Measurements from ENCODE around the gene ROR2. TPM values are rescaled to one million over a fixed set of nuclear protein-coding genes. Genes with fewer than 3 reads are reported as not detected.

The ROR2 gene
- total RNA-seq, 1 experiment from 2014 or later: 2.7 TPM

DNA sequence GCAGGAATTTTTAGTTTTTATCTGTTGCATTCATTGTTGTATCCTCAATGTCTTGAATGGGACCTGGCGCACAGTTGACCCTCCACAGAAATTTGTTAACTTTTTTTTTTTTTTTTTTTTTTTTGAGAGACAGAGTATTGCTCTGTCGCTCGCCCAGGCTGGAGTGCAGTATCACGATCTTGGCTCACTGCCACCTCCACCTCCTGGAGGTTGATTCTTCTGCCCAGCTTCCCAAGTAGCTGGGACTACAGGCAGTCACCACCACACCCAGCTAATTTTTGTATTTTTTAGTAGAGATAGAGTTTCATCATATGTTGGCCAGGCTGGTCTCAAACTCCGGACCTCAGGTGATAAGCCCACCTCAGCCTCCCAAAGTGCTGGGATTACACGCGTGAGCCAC lies 205.9 kb downstream of the ROR2 start:
- Histone ChIP-seq H3K4me2 (ENCODE audit: insufficient read depth, insufficient read length, low read length) (no peak overlapping the region), H3K56ac (ENCODE audit: insufficient read length, low read depth, low read length) (no peak overlapping the region), H4K5ac (ENCODE audit: insufficient read length, low read depth, low read length) (no peak overlapping the region), H2BK120ac (ENCODE audit: low read depth, low read length, poor library complexity, severe bottlenecking) (no peak overlapping the region), H3K9me3 (ENCODE audit: control insufficient read depth, low read depth, low read length) (no peaks in the 10 kb centered on the region), H4K20me1 (ENCODE audit: control insufficient read depth, insufficient read depth, insufficient read length) (no peaks in the 10 kb centered on the region), H2BK15ac (ENCODE audit: low read depth, low read length) (no peak overlapping the region), H3K4ac (ENCODE audit: low read depth, low read length) (no peak overlapping the region), H3K79me2 (ENCODE audit: insufficient read depth, low read length) (no peaks in the 10 kb centered on the region), H3K79me1 (ENCODE audit: insufficient read depth, low read depth, low read length, poor library complexity, severe bottlenecking) (no peaks in the 10 kb centered on the region), H3K27me3 (ENCODE audit: insufficient read depth, low read length) (no peaks in the 10 kb centered on the region), H2AFZ (ENCODE audit: low read length) (no peak overlapping the region), H3K9ac (ENCODE audit: extremely low read depth, insufficient read length, low read length) (no peak overlapping the region), H4K91ac (ENCODE audit: insufficient read length, low read depth, low read length) (no peak overlapping the region), H2BK12ac (ENCODE audit: insufficient read length, low read depth, low read length) (no peak overlapping the region), H3T11ph (ENCODE audit: low read length) (no peak overlapping the region), H3K4me1 (ENCODE audit: insufficient read depth, low read length) (no peaks in the 10 kb centered on the region), H2AK5ac (ENCODE audit: insufficient read length, low read length) (no peak overlapping the region), H3K27ac (ENCODE audit: insufficient read length, low read depth, low read length) (no peak overlapping the region), H2BK20ac (ENCODE audit: low read depth, low read length, poor library complexity, severe bottlenecking) (no peak overlapping the region), H3K23me2 (ENCODE audit: insufficient read length, low read depth, low read length, poor library complexity, severe bottlenecking) (no peaks in the 10 kb centered on the region), H3K14ac (ENCODE audit: insufficient read depth, low read length) (no peak overlapping the region), H3K23ac (ENCODE audit: insufficient read length, low read depth, low read length) (no peak overlapping the region), H3K18ac (ENCODE audit: insufficient read length, low read depth, low read length) (no peak overlapping the region), H4K8ac (replicated peaks; ENCODE audit: insufficient read length, low read depth, low read length) (no peak overlapping the region), H2BK5ac (ENCODE audit: insufficient read length, low read length) (no peak overlapping the region)
- no peaks in the 10 kb centered on the region for H3K36me3 Mint-ChIP-seq (ENCODE audit: insufficient read depth in 1 of 3, low read depth in 3 of 3)
- TF ChIP-seq CTCF (conservative IDR thresholded peaks at IDR 0.05): no peak
- no CpG with 5 or more reads among the region's 7 CpGs for WGBS (ENCODE audit: extremely low coverage, insufficient read length, low lambda C conversion rate)
- H3K4me1 Mint-ChIP-seq: no peaks in the 10 kb centered on the region
- DNase-seq: no peak
- no peak overlapping the region for H3K4me3 Mint-ChIP-seq
- no peak overlapping the region for H3K27ac Mint-ChIP-seq
- H3K27me3 Mint-ChIP-seq (ENCODE audit: low read depth): no peaks in the 10 kb centered on the region; the same call in 1 of the 2 replicates
- no peaks in the 10 kb centered on the region; a peak in 1 of 5 replicates for H3K9me3 Mint-ChIP-seq
